Kidney (tissue), 14 donors: ENCODE results near the gene FAM193A. TPM values are rescaled to one million over a fixed set of nuclear protein-coding genes. Genes with fewer than 3 reads are reported as not detected.

Experiments
- DNase-seq, 5 donors: peaks; one replicate each; pipeline ENCODE4 v3.0.0-alpha.2; 2013 to 2020
- FAIRE-seq: peaks from 2 replicates; lab custom pipeline; 2012; peaks lifted over from hg19 to GRCh38; lab: Jason Lieb, UNC
- H3K27ac ChIP-seq, 2 donors: one replicate each; pipeline ENCODE4 v1.7.0; 2013; ENCODE audit warnings: low read depth in 2 of 2, low read length in 2 of 2, inconsistent platforms in 1 of 2
- H3K27me3 ChIP-seq: one replicate; pipeline ENCODE4 v1.7.1; 2013; ENCODE audit warnings: low read length, inconsistent platforms; ENCODE audit not compliant: control insufficient read depth, insufficient read depth
- H3K36me3 ChIP-seq, 3 donors: one replicate each; pipeline versions ENCODE4 v1.7.0 to v1.7.1; 2013; ENCODE audit warnings: low read length in 3 of 3, control low read depth in 1 of 3, inconsistent platforms in 1 of 3; ENCODE audit not compliant: insufficient read depth in 3 of 3, control insufficient read depth in 2 of 3
- H3K4me1 ChIP-seq, 3 donors: one replicate each; pipeline versions ENCODE4 v1.7.0 to v1.7.1; 2013; ENCODE audit warnings: low read length in 3 of 3, inconsistent platforms in 1 of 3, low read depth in 1 of 3; ENCODE audit not compliant: control insufficient read depth in 2 of 3, insufficient read depth in 2 of 3
- H3K4me3 ChIP-seq, 3 donors: one replicate each; pipeline versions ENCODE4 v1.7.0 to v1.8.1; 2013; ENCODE audit warnings: low read length in 3 of 3, control low read depth in 1 of 3, inconsistent platforms in 1 of 3
- H3K9ac ChIP-seq, 3 donors: one replicate each; pipeline versions ENCODE4 v1.7.0 to v1.7.1; 2013; ENCODE audit warnings: low read length in 3 of 3, control low read depth in 1 of 3, inconsistent platforms in 1 of 3
- H3K9me3 ChIP-seq, 3 donors: one replicate each; pipeline versions ENCODE4 v1.7.0 to v1.7.1; 2013; ENCODE audit warnings: low read length in 3 of 3, control low read depth in 1 of 3, inconsistent platforms in 1 of 3; ENCODE audit not compliant: control insufficient read depth in 2 of 3, insufficient read depth in 1 of 3
- intact Hi-C: fragments of 100-400 bp; cut with DNase I; formaldehyde crosslinking; loops from one replicate; pipeline ENCODE4 v1.11.1; 2022
- polyA plus RNA-seq: library from polyadenylated mRNA; stranded (reverse); fragments of 350-450 nt; fragmentation: Illumina TruSeq; extraction: RNeasy Lipid Tissue Mini Kit (QIAGEN cat#74804); gene quantifications from one replicate; pipeline ENCODE4 v1.2.3, GENCODE V29; 2014; ENCODE audit warnings: low read depth, low replicate concordance; ENCODE audit not compliant: insufficient read depth
- total RNA-seq: library from RNA; stranded (reverse); fragmentation: NEBNext Ultra II Directional; extraction: Animal tissue kit (Norgen Biotek cat#: 25700); gene quantifications from one replicate; pipeline ENCODE4 v1.2.1, GENCODE V29; 2021
- TF ChIP-seq, protein P1 (sequence below): IDR thresholded peaks from 3 replicates; pipeline ENCODE4 v1.5.1; 2012; ENCODE audit warnings: mild to moderate bottlenecking, moderate library complexity, borderline replicate concordance; ENCODE audit not compliant: insufficient read depth; ENCODE audit errors: extremely low read depth
- donor health status: control.
- donor health status: control.
- donor health status: control.
- donor health status: control.
- donor health status: control.
- donor health status: DM: yes; HTN: yes; CAD: no.
- donor health status: Normal renal cell carcinoma (clear cell type).

Gene FAM193A
- total and polyA plus RNA-seq, 2 donors from 2014 or later: 6.3 to 29.3 TPM

- intact Hi-C loops: no loop called here
- H3K36me3 ChIP-seq: peaks cover 0 to 22% (median 5%) of the 10 kb centered on the region in 3 donors
- FAIRE-seq (no peak), DNase-seq (no peak)
- H3K4me1 ChIP-seq: peaks cover 0 to 8% (median 0%) of the 10 kb centered on the region in 3 donors
- no peak overlapping the region for H3K4me3 ChIP-seq
- no peaks in the 10 kb centered on the region for H3K9me3 ChIP-seq
- H3K9ac ChIP-seq: no peak overlapping the region
- TF ChIP-seq, protein P1, sequence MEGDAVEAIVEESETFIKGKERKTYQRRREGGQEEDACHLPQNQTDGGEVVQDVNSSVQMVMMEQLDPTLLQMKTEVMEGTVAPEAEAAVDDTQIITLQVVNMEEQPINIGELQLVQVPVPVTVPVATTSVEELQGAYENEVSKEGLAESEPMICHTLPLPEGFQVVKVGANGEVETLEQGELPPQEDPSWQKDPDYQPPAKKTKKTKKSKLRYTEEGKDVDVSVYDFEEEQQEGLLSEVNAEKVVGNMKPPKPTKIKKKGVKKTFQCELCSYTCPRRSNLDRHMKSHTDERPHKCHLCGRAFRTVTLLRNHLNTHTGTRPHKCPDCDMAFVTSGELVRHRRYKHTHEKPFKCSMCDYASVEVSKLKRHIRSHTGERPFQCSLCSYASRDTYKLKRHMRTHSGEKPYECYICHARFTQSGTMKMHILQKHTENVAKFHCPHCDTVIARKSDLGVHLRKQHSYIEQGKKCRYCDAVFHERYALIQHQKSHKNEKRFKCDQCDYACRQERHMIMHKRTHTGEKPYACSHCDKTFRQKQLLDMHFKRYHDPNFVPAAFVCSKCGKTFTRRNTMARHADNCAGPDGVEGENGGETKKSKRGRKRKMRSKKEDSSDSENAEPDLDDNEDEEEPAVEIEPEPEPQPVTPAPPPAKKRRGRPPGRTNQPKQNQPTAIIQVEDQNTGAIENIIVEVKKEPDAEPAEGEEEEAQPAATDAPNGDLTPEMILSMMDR: no peak
- H3K27me3 ChIP-seq: no peaks in the 10 kb centered on the region
- H3K27ac ChIP-seq: no peak overlapping the region
Measured at GRCh38 chr4:2716236-2716635, 179.8 kb downstream of the FAM193A start.

GRCh38 chr4:2721586-2721985 is 185.1 kb downstream of the FAM193A start:
- no peaks in the 10 kb centered on the region for H3K4me1 ChIP-seq
- intact Hi-C loops: no loop called here
- H3K27me3 ChIP-seq: no peaks in the 10 kb centered on the region
- no peak overlapping the region for H3K4me3 ChIP-seq
- DNase-seq: peak in 1 of 5 donors; percentile 58
- TF ChIP-seq, protein P1: no peak
- FAIRE-seq: no peak
- no peaks in the 10 kb centered on the region for H3K9me3 ChIP-seq
- H3K9ac ChIP-seq: no peak overlapping the region
- H3K27ac ChIP-seq: no peak overlapping the region
- H3K36me3 ChIP-seq: peaks cover 0 to 22% (median 12%) of the 10 kb centered on the region in 3 donors

DNA sequence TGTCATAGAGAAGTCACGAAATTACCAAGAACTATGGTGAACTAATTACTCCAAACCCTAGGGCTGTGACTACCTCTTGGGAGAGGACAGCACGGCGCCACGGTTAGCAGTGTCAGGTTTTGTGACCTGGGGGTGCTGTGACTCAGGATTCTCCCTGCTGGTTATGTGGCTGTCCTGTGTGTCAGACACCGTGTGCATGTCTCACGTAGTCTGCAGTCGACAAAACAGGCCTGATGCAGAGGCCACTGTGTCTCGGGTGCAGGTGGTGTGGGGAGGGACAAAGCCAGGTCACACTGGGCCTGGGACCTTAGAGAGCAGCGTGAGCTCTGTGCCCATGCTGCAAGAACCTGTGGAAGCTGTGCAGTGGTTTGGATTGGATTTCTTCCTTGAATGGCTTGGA is 185.6 kb downstream of the FAM193A start:
- no peak for FAIRE-seq
- H3K4me1 ChIP-seq: no peaks in the 10 kb centered on the region
- TF ChIP-seq, protein P1: no peak

DNA sequence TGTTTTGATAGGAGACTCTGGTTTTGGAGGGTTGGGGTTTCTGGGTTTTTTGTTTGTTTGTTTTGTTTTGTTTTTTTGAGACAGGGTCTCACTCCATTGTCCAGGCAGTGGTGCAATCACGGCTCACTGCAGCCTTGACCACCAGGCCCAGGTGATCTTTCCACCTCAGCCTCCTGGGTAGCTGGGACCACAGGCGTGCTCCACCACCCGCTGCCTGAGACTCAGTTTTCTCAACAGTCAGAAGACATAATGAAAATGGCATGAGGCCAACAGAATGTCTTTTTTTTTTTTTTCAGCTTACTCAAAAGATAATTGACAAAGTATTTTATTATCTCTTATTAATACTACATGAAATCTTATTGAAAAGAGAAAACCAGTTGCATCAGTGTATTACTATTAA is 187.3 kb downstream of the FAM193A start:
- H3K36me3 ChIP-seq: peaks cover 0 to 17% (median 12%) of the 10 kb centered on the region in 3 donors

More for the DNA sequence above, 185.6 kb downstream of the FAM193A start:
- DNase-seq: peak in 1 of 5 donors; percentile 15
- Histone ChIP-seq H3K27me3 (no peaks in the 10 kb centered on the region), H3K9me3 (no peaks in the 10 kb centered on the region), H3K36me3 (peaks cover 0 to 20% (median 12%) of the 10 kb centered on the region in 3 donors), H3K9ac (no peak overlapping the region), H3K27ac (no peak overlapping the region), H3K4me3 (no peak overlapping the region)
- intact Hi-C loops: no loop called here

More for the DNA sequence above, 187.3 kb downstream of the FAM193A start:
- intact Hi-C loops: no loop called here
- no peaks in the 10 kb centered on the region for H3K4me1 ChIP-seq
- H3K4me3 ChIP-seq: no peak overlapping the region
- DNase-seq (peak in 1 of 5 donors; percentile 14), FAIRE-seq (no peak)
- H3K9me3 ChIP-seq: no peaks in the 10 kb centered on the region
- H3K27ac ChIP-seq: no peak overlapping the region
- TF ChIP-seq, protein P1: no peak
- no peaks in the 10 kb centered on the region for H3K27me3 ChIP-seq
- no peak overlapping the region for H3K9ac ChIP-seq
